Measurements from ENCODE around the gene KLRK1.
"Not testable (repeated sequence)": the region's sequence is repeated elsewhere in the genome, so short reads cannot be mapped to it uniquely, and the experiment has no call there.

Gene KLRK1

GRCh38 chr12:10361622-10362021 lies 28.2 kb downstream of the KLRK1 start:
- no peak for DNase-seq

- no peak for DNase-seq
These were observed 28.8 kb downstream of the KLRK1 start for GRCh38 chr12:10361084-10361483.

- no peak for DNase-seq
These were observed 30.9 kb downstream of the KLRK1 start for GRCh38 chr12:10358969-10359368.

GRCh38 chr12:10358131-10358530 lies 31.7 kb downstream of the KLRK1 start:
- DNase-seq: no peak

GRCh38 chr12:10354502-10354901 lies 35.3 kb downstream of the KLRK1 start:
- no peak for DNase-seq

- DNase-seq: no peak
These were observed 35.8 kb downstream of the KLRK1 start for GRCh38 chr12:10354071-10354470.

GRCh38 chr12:10351457-10351856 lies 38.4 kb downstream of the KLRK1 start:
- not testable (repeated sequence) for DNase-seq

- DNase-seq: no peak
These were observed 47.8 kb downstream of the KLRK1 start for GRCh38 chr12:10341892-10342509.

GRCh38 chr12:10340946-10341345 lies 48.9 kb downstream of the KLRK1 start:
- DNase-seq: not testable (repeated sequence)

- DNase-seq: no peak
These were observed 50.6 kb downstream of the KLRK1 start for GRCh38 chr12:10339053-10339840.

GRCh38 chr12:10338470-10338869 lies 51.4 kb downstream of the KLRK1 start:
- DNase-seq: not testable (repeated sequence)

- not testable (repeated sequence) for DNase-seq
These were observed 53.6 kb downstream of the KLRK1 start for GRCh38 chr12:10336196-10336595.

- no peak for DNase-seq
These were observed 58.1 kb downstream of the KLRK1 start for GRCh38 chr12:10331642-10332239.

GRCh38 chr12:10328691-10329090 lies 61.1 kb downstream of the KLRK1 start:
- DNase-seq: not testable (repeated sequence)
